HL-60 (cell line): ENCODE data around the gene DAGLB.

ENCODE experiments used
- CTCF ChIP-seq: IDR thresholded peaks from one replicate; pipeline ENCODE4 v1.5.1; 2011; ENCODE audit warnings: low read length, control low read depth, inconsistent platforms; ENCODE audit not compliant: insufficient read depth
- POLR2AphosphoS5 ChIP-seq: IDR thresholded peaks from 2 replicates; pipeline ENCODE4 v1.6.1; 2012; ENCODE audit warnings: low read depth

GRCh38 chr7:6359734-6360133, 88.0 kb downstream of the DAGLB start:
- TF ChIP-seq CTCF (no peak), POLR2AphosphoS5 (no peak)
